Suprapubic skin (tissue), 4 donors: ENCODE data around the gene MYO16. TPM values are rescaled to one million over a fixed set of nuclear protein-coding genes. Genes with fewer than 3 reads are reported as not detected.

Source experiments
- DNase-seq, 2 donors: peaks; one replicate each; pipeline ENCODE4 v3.0.0-alpha.2; 2019; ENCODE audit warnings: low spot score in 2 of 2
- H3K27ac ChIP-seq: fragments of 200-600 bp; sonication (generic); one replicate; pipeline ENCODE4 v1.5.1; 2019
- H3K27me3 ChIP-seq: fragments of 200-600 bp; sonication (generic); one replicate; pipeline ENCODE4 v1.5.1; 2019
- H3K36me3 ChIP-seq: fragments of 200-600 bp; sonication (generic); one replicate; pipeline ENCODE4 v1.5.1; 2019
- H3K4me1 ChIP-seq: fragments of 200-600 bp; sonication (generic); one replicate; pipeline ENCODE4 v1.5.1; 2019
- H3K4me3 ChIP-seq: fragments of 200-600 bp; sonication (generic); one replicate; pipeline ENCODE4 v1.5.1; 2019; ENCODE audit warnings: mild to moderate bottlenecking
- H3K9me3 ChIP-seq: fragments of 200-600 bp; sonication (generic); one replicate; pipeline ENCODE4 v1.5.1; 2019
- CTCF ChIP-seq, 2 donors: fragments of 200-600 bp in 1 of 2; fragments of 450-650 bp in 1 of 2; sonication (generic) in 1 of 2; IDR thresholded peaks; one replicate each; pipeline ENCODE4 v1.5.1; 2016 to 2019; ENCODE audit warnings: antibody characterized with exemption in 2 of 2, mild to moderate bottlenecking in 1 of 2, moderate library complexity in 1 of 2
- EP300 ChIP-seq: sonication (generic); formaldehyde crosslinking; IDR thresholded peaks from one replicate; pipeline ENCODE4 v1.6.1; 2017; ENCODE audit warnings: antibody characterized with exemption
- POLR2A ChIP-seq, 2 donors: fragments of 450-650 bp; IDR thresholded peaks; one replicate each; pipeline ENCODE4 v1.6.1; 2017; ENCODE audit warnings: antibody characterized with exemption in 2 of 2, mild to moderate bottlenecking in 2 of 2, moderate library complexity in 2 of 2
- POLR2AphosphoS5 ChIP-seq, 3 donors: sonication (generic); formaldehyde crosslinking; IDR thresholded peaks; one replicate each; pipeline ENCODE4 v1.6.1; 2017; ENCODE audit warnings: antibody characterized with exemption in 3 of 3
- WGBS: methylation state at CpG from one replicate; pipeline ENCODE4 v1.1.5; 2018; 5-methylcytosine and 5-hydroxymethylcytosine counted together
- total RNA-seq, 4 donors: library from RNA; depleted of rRNA; stranded (reverse); fragments of >200 nt; gene quantifications; one replicate each; pipeline ENCODE4 v1.1.0, GENCODE V29; 2016

The MYO16 gene
- total RNA-seq = under 1 TPM; 0.08 to 0.98 (median 0.25) TPM

- H3K4me3 ChIP-seq = no peak within 1 kb of the TSS
- H3K27me3 ChIP-seq = no peaks in the 10 kb centered on the region
- peaks cover 5% of the 10 kb centered on the region for H3K9me3 ChIP-seq
- H3K27ac ChIP-seq = no peak within 1 kb of the TSS
- 44% methylated on average over 11 of the region's 11 CpGs for WGBS
- DNase-seq = no peak
- no peaks in the 10 kb centered on the region for H3K36me3 ChIP-seq
- TF ChIP-seq POLR2AphosphoS5 (IDR thresholded peaks at IDR 0.05) = no peak
- TF ChIP-seq EP300 = no peak
- no peak for TF ChIP-seq POLR2A (IDR thresholded peaks at IDR 0.05)
- no peak for TF ChIP-seq CTCF (IDR thresholded peaks at IDR 0.05)
- H3K4me1 ChIP-seq = no peaks in the 10 kb centered on the region
Measured at GRCh38 chr13:108629181-108629752, at the start of gene MYO16. TSS of gene MYO16 (plus strand) at chr13:108629611. CDS start at chr13:108629845, 234 bp downstream.

- no peaks in the 10 kb centered on the region for H3K36me3 ChIP-seq
- H3K27me3 ChIP-seq = no peaks in the 10 kb centered on the region
- H3K9me3 ChIP-seq = peaks cover 9% of the 10 kb centered on the region
- whole genome bisulfite sequencing = 82% methylated on average over 3 of the region's 3 CpGs
- no peak overlapping the region for H3K27ac ChIP-seq
- no peak for DNase-seq
- no peak overlapping the region for H3K4me3 ChIP-seq
- H3K4me1 ChIP-seq = no peaks in the 10 kb centered on the region
- TF ChIP-seq POLR2AphosphoS5 (IDR thresholded peaks at IDR 0.05) (no peak), POLR2A (IDR thresholded peaks at IDR 0.05) (no peak), EP300 (no peak), CTCF (IDR thresholded peaks at IDR 0.05) (no peak)
Measured at GRCh38 chr13:108586826-108587225, 42.6 kb upstream of the MYO16 start.

- H3K4me1 ChIP-seq = no peaks in the 10 kb centered on the region
- H3K27me3 ChIP-seq = no peaks in the 10 kb centered on the region
- no peak overlapping the region for H3K4me3 ChIP-seq
- no peak overlapping the region for H3K27ac ChIP-seq
- no peak for DNase-seq
- WGBS = 77% methylated on average over 3 of the region's 3 CpGs
- H3K9me3 ChIP-seq = peaks cover 9% of the 10 kb centered on the region
- TF ChIP-seq POLR2AphosphoS5 (IDR thresholded peaks at IDR 0.05) = no peak
- TF ChIP-seq POLR2A (IDR thresholded peaks at IDR 0.05) = no peak
- TF ChIP-seq EP300 = no peak
- TF ChIP-seq CTCF (IDR thresholded peaks at IDR 0.05) = no peak
- no peaks in the 10 kb centered on the region for H3K36me3 ChIP-seq
Measured at GRCh38 chr13:108588516-108588915, 40.9 kb upstream of the MYO16 start.

- TF ChIP-seq POLR2AphosphoS5 (IDR thresholded peaks at IDR 0.05) (no peak), EP300 (no peak)
- WGBS = 14% methylated on average over 3 of the region's 3 CpGs
- Histone ChIP-seq H3K4me3 (no peak overlapping the region), H3K36me3 (no peaks in the 10 kb centered on the region), H3K27ac (no peak overlapping the region), H3K9me3 (no peaks in the 10 kb centered on the region), H3K4me1 (no peaks in the 10 kb centered on the region), H3K27me3 (no peaks in the 10 kb centered on the region)
- no peak for DNase-seq
Measured at GRCh38 chr13:108594153-108594552, 35.3 kb upstream of the MYO16 start.

GRCh38 chr13:108595436-108596274, 33.8 kb upstream of the MYO16 start:
- no peak for TF ChIP-seq POLR2A (IDR thresholded peaks at IDR 0.05)
- no peak for TF ChIP-seq EP300
- TF ChIP-seq POLR2AphosphoS5 (IDR thresholded peaks at IDR 0.05) = no peak
- TF ChIP-seq CTCF (IDR thresholded peaks at IDR 0.05) = no peak
- no peaks in the 10 kb centered on the region for H3K27me3 ChIP-seq
- H3K4me3 ChIP-seq = no peak overlapping the region
- no peaks in the 10 kb centered on the region for H3K36me3 ChIP-seq
- H3K4me1 ChIP-seq = no peaks in the 10 kb centered on the region
- no peak overlapping the region for H3K27ac ChIP-seq
- 38% methylated on average over 13 of the region's 13 CpGs for WGBS
- no peaks in the 10 kb centered on the region for H3K9me3 ChIP-seq
- no peak for DNase-seq
